K562 (cell line): ENCODE results near the gene UBA7. TPM values are rescaled to one million over a fixed set of nuclear protein-coding genes. Genes with fewer than 3 reads are reported as not detected.

Experiments used
- ATAC-seq: fragments of 200-7000 bp; cut with Tn5 transposase; 3 replicates; pipeline ENCODE4 v1.9.1; 2020; ENCODE audit warnings: moderate library complexity
- BruUV-seq: library from RNA; stranded (reverse); fragments of 400-500 nt; replicated peaks from 2 replicates; lab custom pipeline; 2021; lab: Mats Ljungman, UMichigan
- CTCF ChIA-PET: fragments of 300-600 bp; formaldehyde crosslinking; extraction: SDS; loops from one replicate; lab custom pipeline; 2021; ENCODE audit warnings: low intra/inter-chr PET ratio; lab: Yijun Ruan, JAX
- POLR2A ChIA-PET: fragments of 300-600, 350-650 bp; sonication (Branson Sonifier 250); formaldehyde crosslinking; extraction: SDS; loops from one replicate; lab custom pipeline; 2021; ENCODE audit warnings: antibody characterized with exemption, inconsistent platforms; lab: Yijun Ruan, JAX
- DNase-seq, 4 experiments: peaks; one replicate each; pipeline versions ENCODE4 v3.0.0 to v3.0.0-alpha.2; 2011 to 2018; ENCODE audit warnings: low spot score in 3 of 4, mixed read lengths in 3 of 4; ENCODE audit errors: extremely low read depth in 1 of 4
- FAIRE-seq: peaks from 2 replicates; lab custom pipeline; 2011; peaks lifted over from hg19 to GRCh38; lab: Jason Lieb, UNC
- H2AFZ ChIP-seq: 2 replicates; pipeline ENCODE4 v1.6.0; 2011; ENCODE audit warnings: low read depth, low read length, control low read depth, inconsistent platforms
- H3K27ac ChIP-seq: fragments of 200-600 bp; 3 replicates; pipeline ENCODE4 v1.8.0; 2011; ENCODE audit warnings: low read depth, mild to moderate bottlenecking, control low read depth, inconsistent platforms, low read length, moderate library complexity, mixed read lengths; ENCODE audit errors: extremely low read depth
- H3K27me3 ChIP-seq, 2 experiments: fragments of 300-600 bp in 1 of 2; 2 replicates in 1 of 2; 3 replicates in 1 of 2; pipeline versions ENCODE4 v1.6.0 to v1.8.0; 2011; ENCODE audit warnings: inconsistent platforms in 2 of 2, low read length in 2 of 2, mild to moderate bottlenecking in 1 of 2, mixed read lengths in 1 of 2, moderate library complexity in 1 of 2; ENCODE audit not compliant: control insufficient read depth in 2 of 2, insufficient read depth in 2 of 2
- H3K36me3 ChIP-seq: fragments of 300-600 bp; 3 replicates; pipeline ENCODE4 v1.8.0; 2011; ENCODE audit warnings: mild to moderate bottlenecking, low read length, inconsistent platforms; ENCODE audit not compliant: control insufficient read depth, insufficient read depth
- H3K4me1 ChIP-seq, 2 experiments: fragments of 200-600 bp in 1 of 2; replicated peaks in 1 of 2; 2 replicates in 1 of 2; 3 replicates in 1 of 2; pipeline versions ENCODE4 v1.5.1 to v1.8.0; 2011; ENCODE audit warnings: inconsistent platforms in 2 of 2, low read length in 2 of 2, mild to moderate bottlenecking in 1 of 2, mixed read lengths in 1 of 2, moderate library complexity in 1 of 2; ENCODE audit not compliant: control insufficient read depth in 2 of 2, insufficient read depth in 2 of 2
- H3K4me2 ChIP-seq: 2 replicates; pipeline ENCODE4 v1.6.1; 2011; ENCODE audit warnings: low read length, control low read depth, inconsistent platforms, mixed read lengths; ENCODE audit not compliant: insufficient read depth
- H3K4me3 ChIP-seq: fragments of 200-600 bp; sonication (generic), shearing (Covaris generic); 2 replicates; pipeline ENCODE4 v1.5.1; 2016; ENCODE audit warnings: control low read depth, inconsistent platforms
- H3K79me2 ChIP-seq: fragments of 200-600 bp; 3 replicates; pipeline ENCODE4 v1.8.0; 2011; ENCODE audit warnings: low read length, inconsistent platforms; ENCODE audit not compliant: control insufficient read depth, insufficient read depth
- H3K9ac ChIP-seq, 2 experiments: 2 replicates each; pipeline versions ENCODE4 v1.6.0 to v1.6.1; 2011; ENCODE audit warnings: low read depth in 2 of 2, low read length in 2 of 2, control low read depth in 1 of 2, inconsistent platforms in 1 of 2, mild to moderate bottlenecking in 1 of 2, mixed read lengths in 1 of 2; ENCODE audit not compliant: insufficient read depth in 1 of 2
- H3K9me1 ChIP-seq: one replicate; pipeline ENCODE4 v1.6.0; 2011; ENCODE audit warnings: inconsistent platforms, mild to moderate bottlenecking, low read length, moderate library complexity; ENCODE audit not compliant: control insufficient read depth, insufficient read depth
- H3K9me3 ChIP-seq: replicated peaks from 2 replicates; pipeline ENCODE4 v1.5.1; 2011; ENCODE audit warnings: low read depth, low read length, inconsistent platforms; ENCODE audit not compliant: control insufficient read depth, insufficient read depth
- H4K20me1 ChIP-seq: replicated peaks from 2 replicates; pipeline ENCODE4 v1.6.1; 2011; ENCODE audit warnings: low read length, inconsistent platforms, mixed read lengths; ENCODE audit not compliant: control insufficient read depth, insufficient read depth
- HINFP ChIP-seq: fragments of 450-650 bp; conservative IDR thresholded peaks from 2 replicates; pipeline ENCODE4 v1.6.1; 2016; ENCODE audit warnings: missing genetic modification characterization, low read depth, mild to moderate bottlenecking, control low read depth, missing compliant biosample characterization
- RBFOX2 ChIP-seq: fragments of 200-400 bp; formaldehyde crosslinking; IDR thresholded peaks from 2 replicates; pipeline ENCODE4 v1.6.1; 2017; ENCODE audit warnings: low read depth, mild to moderate bottlenecking, low read length, moderate library complexity
- WGBS: fragments of 100-300 bp; shearing (Covaris generic); methylation state at CpG from one replicate; pipeline ENCODE4 v1.1.6; 2016; ENCODE audit warnings: low coverage, mixed read lengths; ENCODE audit not compliant: insufficient coverage; ENCODE audit errors: missing lambda C conversion rate; 5-methylcytosine and 5-hydroxymethylcytosine counted together
- in situ Hi-C: fragments of 300-500 bp; cut with MboI; formaldehyde crosslinking; loops from 4 replicates; pipeline ENCODE4 v1.15.0; 2018; ENCODE audit warnings: inconsistent platforms, mixed read lengths
- intact Hi-C: fragments of 100-400 bp; cut with micrococcal nuclease; formaldehyde crosslinking; loops from 2 replicates; pipeline ENCODE4 v1.14.2; 2022
- polyA plus RNA-seq, 8 experiments: library from polyadenylated mRNA; depleted of rRNA in 4 of 8; stranded (reverse) in 5 of 8; unstranded in 3 of 8; fragments of >200 nt; fragmentation: Nextera tagmentation in 2 of 8; fragmentation: Illumina TruSeq in 1 of 8; extraction: Ambion mirVana in 2 of 8; extraction: Trizol in 1 of 8; gene quantifications; 2 replicates each; pipeline versions ENCODE4 v1.2.1 to v1.2.3, GENCODE V29; 2011 to 2014; ENCODE audit warnings: inconsistent platforms in 1 of 8, missing spikeins in 1 of 8
- total RNA-seq, 7 experiments: library from RNA; depleted of rRNA in 6 of 7; stranded (reverse); fragments of >200 nt in 6 of 7; fragmentation: Illumina TruSeq in 2 of 7; extraction: Trizol in 2 of 7; gene quantifications; 2 replicates each; pipeline versions ENCODE4 v1.2.1 to v1.2.3, GENCODE V29; 2011 to 2021; ENCODE audit warnings: low replicate concordance in 1 of 7

The UBA7 gene
- total and polyA plus RNA-seq, 9 of the 15 experiments (the other 6 are each of a cell fraction or from before 2014, with no cell fraction given), result 0.17 to 3.3 (median 2.0) TPM

- peak overlapping the region; percentile 53 for H3K4me2 ChIP-seq
- FAIRE-seq, result no peak
- WGBS, result 100% methylated on average over 1 of the region's 2 CpGs
- no peaks in the 10 kb centered on the region for H3K27me3 ChIP-seq
- BruUV-seq, result no TSS peak
- H3K9ac ChIP-seq, result peak overlapping the region; percentile 43 to 74; a peak in 3 of 4 replicates
- DNase-seq, result no peak
- no peak for ATAC-seq
- peaks cover 9% of the 10 kb centered on the region; the same call in 2 of the 3 replicates for H3K36me3 ChIP-seq
- no peaks in the 10 kb centered on the region for H3K9me1 ChIP-seq
- no peak overlapping the region for H2AFZ ChIP-seq
- CTCF ChIA-PET, result no interaction called here
- H4K20me1 ChIP-seq, result no peaks in the 10 kb centered on the region
- H3K27ac ChIP-seq, result peak overlapping the region; percentile 62
- H3K79me2 ChIP-seq, result peaks cover 23% of the 10 kb centered on the region
- POLR2A ChIA-PET, result interaction anchor here (1.0 kb wide), 1 partner anchor 154 kb away, joined by 3 read pairs; no protein-coding TSS in a partner anchor
- no peaks in the 10 kb centered on the region for H3K9me3 ChIP-seq
- no peak overlapping the region for H3K4me3 ChIP-seq
- peaks cover 38 to 64% of the 10 kb centered on the region in 2 experiments for H3K4me1 ChIP-seq
- TF ChIP-seq RBFOX2 (0 out of 2 replicates have a peak, but pooled peaks have one; percentile 7), HINFP (tag) (no peak)
- in situ Hi-C loops (no loop called here), intact Hi-C loops (no loop called here)
These were observed 6.9 kb downstream of the UBA7 start for GRCh38 chr3:49806850-49807249.
